CD4-positive, alpha-beta T cell treated with Interleukin-21 for 1 hour (primary cell): Measurements from ENCODE around the gene OR8J3.
"Not testable (repeated sequence)": the region's sequence is repeated elsewhere in the genome, so short reads cannot be mapped to it uniquely, and the experiment has no call there.

Experiments used
- DNase-seq: peaks from one replicate; pipeline ENCODE4 v3.0.0-alpha.2; 2020

OR8J3 gene, protein sequence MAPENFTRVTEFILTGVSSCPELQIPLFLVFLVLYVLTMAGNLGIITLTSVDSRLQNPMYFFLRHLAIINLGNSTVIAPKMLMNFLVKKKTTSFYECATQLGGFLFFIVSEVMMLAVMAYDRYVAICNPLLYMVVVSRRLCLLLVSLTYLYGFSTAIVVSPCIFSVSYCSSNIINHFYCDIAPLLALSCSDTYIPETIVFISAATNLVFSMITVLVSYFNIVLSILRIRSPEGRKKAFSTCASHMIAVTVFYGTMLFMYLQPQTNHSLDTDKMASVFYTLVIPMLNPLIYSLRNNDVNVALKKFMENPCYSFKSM

DNA sequence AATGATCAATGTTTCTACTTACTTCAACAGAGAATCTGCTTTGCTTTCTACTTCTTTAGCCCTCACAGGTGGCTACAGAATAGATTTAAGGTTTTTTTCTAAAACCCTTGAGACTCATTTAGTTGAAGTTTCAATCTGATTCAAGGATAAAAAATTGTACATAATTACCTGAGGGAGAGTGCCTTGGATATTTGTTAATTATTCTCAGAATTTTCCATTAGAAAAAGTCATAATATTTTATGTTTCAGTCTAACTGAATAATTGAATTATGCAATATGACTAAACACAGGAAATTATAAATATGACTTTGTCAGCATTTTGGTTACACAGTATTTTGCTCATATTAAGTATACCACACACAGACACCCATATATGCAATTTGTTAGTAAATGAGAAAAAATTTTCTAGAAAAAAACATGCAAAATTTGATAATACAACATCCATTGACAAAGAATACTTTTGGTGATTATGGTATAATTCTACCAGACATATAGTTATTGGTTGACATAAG is at the start of gene OR8J3:
Gene OR8J3, minus strand, starts transcription at position 51 of the 511 bp plus-strand sequence. CDS start 2,483 bp downstream, outside the sequence.
- no peak for DNase-seq

DNA sequence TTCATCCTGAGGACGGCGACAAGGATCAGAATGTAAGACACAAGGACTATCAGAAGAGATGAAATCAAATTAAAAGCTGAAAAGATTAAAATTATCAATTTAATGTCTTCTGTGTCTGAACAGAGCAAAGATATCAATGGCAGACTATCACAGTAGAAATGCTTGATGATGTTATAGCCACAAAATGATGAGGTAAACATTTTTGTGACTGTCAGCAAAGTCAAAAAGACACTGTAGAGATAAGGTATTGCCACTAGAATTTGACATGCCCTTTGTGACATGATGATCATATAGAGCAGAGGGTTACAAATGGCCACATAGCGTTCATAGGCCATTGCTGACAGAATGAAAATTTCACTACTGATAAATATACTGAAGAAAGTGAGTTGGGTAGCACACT is 48.6 kb upstream of the OR8J3 start:
- DNase-seq, result no peak

DNA sequence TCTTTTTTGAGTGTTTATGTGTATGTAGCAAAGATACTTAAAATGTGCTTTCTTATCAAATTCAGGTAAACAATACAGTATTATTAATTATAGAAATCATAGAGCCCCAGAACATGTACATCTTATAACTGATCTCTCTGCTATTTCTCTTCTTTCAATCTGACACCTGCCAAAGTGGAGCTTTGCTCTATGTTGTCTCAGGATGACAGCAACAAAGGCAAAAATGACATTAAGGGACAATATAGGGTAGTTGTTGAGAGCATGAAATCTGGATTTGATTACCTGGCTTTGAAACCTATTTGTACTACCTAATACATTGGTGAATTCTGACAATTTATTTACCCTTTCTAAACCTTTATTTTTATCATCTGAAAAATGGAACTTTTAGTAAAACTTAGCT is 43.5 kb upstream of the OR8J3 start:
- no peak for DNase-seq

DNA sequence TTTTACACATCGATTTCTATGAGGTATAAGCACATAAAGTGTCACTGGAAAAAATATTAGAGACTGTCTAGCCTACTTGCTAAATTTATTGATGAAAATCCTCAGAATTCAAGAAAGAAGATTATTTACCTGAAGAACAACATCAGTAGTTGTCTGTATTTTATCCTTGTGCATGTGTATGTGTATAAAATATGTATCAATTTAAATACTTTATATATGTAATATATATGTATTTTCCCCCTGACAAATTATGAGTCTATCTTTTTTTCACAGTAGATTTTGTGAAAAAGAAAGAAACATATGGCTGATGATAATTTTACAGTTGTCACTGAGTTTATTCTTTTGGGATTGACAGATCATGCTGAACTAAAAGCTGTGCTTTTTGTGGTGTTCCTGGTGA is 36.3 kb upstream of the OR8J3 start, which contains the start of gene OR5J2:
Gene OR5J2, plus strand, starts transcription at position 301 of the 400 bp plus-strand sequence. Its CDS starts 0 bp downstream, at position 301.
- no peak for DNase-seq

DNA sequence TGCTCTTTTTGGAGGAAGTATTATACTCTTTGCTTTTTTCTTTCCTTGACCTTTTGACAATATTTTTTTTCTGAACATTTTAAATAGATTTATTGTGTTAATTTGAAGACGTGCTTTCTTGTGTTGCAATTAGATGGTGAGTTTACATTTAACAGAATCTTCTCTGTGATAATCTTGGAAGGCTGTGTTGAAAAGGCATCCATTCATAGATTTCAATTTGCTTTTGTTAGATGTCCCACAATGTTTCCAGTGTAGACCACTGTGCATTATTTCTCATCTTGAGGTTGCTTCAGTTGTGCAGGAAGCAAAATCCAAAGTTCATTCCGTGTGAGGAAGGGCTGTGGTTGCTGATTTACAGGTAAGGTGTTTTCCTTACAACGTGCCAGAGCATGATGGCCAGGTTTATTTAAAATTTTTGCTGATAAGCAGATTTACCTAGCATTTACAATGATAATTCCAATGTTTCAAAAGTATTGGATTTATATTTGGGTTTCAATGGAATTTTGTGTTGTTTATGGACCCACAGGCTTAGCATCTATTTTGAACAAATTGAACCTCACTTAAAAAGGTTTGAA is 32.3 kb upstream of the OR8J3 start:
- no peak for DNase-seq

DNA sequence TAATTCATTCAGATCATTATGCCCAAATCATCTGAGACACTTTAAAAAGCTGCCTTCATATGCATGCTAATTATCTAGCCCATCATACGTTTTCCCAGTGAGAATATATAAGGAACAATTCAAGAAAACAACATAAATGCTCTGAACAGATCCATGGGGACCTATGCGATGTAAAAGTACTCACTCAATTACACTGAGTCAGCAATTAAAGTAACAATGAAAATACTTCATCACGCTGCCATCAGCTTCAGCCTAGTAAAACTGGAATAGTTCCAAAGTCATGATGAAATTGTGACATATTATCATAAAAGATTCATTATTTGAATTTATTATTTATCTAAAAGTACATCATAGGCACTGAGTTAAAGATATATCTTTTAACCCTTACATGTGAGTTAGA is 23.8 kb upstream of the OR8J3 start:
- no peak for DNase-seq

DNA sequence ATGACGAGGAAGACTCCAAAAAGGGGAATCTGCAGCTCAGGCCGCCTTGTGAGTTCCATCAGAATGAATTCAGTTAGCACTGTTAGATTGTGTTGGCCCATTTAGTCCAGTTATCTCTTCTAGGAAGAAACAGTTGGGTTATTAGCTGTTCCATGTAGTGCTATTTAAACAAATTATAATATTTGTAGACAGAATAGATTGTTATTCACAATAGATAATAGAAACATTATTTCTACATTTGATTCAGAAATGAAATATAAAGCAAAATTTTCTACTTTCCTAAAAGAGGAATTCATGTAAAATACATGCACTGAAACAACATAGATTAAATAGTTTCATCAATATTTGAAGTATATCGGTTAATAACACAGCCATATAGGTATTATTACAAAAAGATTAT is 20.2 kb upstream of the OR8J3 start, which contains the start of gene OR8K5:
Gene OR8K5, minus strand, starts transcription at position 101 of the 400 bp plus-strand sequence. Its CDS starts 0 bp downstream, at position 101.
- DNase-seq, result no peak

DNA sequence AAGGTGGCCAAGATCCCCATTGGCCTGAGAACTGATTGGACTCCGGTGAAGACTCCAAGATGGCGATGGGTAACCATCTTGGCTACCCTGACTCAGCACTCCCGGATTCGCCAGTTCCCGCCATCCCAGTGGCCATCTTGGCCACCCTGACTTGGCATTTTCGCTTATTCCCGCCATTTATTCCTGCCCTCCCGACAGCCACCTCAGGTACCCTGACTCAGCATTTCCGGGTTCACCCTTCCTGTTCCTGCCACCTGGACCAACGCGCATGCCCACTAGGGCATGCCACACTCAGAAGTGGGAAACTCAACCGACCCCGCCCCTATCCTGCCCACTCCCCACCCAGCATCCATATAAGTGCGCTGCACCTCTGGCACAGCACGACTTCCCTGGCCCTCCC is 12.3 kb upstream of the OR8J3 start:
- DNase-seq, result no peak

DNA sequence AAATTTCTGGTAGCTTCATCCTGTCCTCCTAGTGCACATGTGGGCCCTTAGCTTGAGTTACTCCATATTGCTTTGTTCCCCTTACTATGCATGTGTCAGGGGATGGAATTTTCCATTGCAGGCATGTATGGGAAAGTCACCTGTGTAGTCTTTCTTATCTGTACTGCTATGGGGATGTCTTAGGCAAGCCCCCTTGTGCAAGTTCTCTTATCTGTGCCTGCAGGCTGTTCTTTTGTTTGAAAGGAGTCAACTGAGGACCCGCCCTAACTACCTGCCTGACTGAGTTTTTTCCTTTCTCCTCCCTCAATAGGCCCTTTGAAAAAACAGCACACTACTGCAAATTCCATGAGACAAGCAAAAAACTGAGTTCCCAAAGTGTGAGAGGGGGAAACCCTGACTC is 11.4 kb upstream of the OR8J3 start:
- DNase-seq, result no peak

DNA sequence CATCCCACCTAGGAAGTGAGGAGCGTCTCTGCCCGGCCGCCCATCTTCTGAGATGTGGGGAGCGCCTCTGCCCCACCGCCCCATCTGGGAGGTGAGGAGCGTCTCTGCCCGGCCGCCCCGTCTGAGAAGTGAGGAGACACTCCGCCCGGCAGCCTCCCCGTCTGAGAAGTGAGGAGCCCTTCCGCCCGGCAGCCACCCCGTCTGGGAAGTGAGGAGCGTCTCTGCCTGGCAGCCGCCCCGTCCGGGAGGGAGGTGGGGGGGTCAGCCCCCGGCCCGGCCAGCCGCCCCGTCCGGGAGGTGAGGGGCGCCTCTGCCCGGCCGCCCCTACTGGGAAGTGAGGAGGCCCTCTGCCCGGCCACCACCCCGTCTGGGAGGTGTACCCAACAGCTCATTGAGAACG is 3.7 kb upstream of the OR8J3 start:
- DNase-seq, result not testable (repeated sequence)

DNA sequence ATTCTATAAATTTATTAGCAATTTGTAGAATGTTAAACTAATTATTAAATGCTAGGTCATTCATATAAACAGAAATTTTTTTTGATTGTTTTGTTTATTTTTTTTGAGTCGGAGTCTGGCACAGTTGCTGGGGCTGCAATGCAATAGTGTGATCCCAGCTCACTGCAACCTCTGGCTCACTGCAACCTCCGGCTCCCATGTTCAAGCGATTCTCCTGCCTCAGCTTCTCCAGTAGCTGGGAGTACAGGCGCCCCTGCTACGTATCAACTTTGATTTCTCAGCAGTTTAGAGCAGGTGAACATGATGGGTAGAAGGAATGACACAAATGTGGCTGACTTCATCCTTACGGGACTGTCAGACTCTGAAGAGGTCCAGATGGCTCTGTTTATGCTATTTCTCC is 17.9 kb downstream of the OR8J3 start, which contains the start of gene OR8H3:
Gene OR8H3, plus strand, starts transcription at position 301 of the 400 bp plus-strand sequence. Its CDS starts 0 bp downstream, at position 301.
- DNase-seq, result no peak

DNA sequence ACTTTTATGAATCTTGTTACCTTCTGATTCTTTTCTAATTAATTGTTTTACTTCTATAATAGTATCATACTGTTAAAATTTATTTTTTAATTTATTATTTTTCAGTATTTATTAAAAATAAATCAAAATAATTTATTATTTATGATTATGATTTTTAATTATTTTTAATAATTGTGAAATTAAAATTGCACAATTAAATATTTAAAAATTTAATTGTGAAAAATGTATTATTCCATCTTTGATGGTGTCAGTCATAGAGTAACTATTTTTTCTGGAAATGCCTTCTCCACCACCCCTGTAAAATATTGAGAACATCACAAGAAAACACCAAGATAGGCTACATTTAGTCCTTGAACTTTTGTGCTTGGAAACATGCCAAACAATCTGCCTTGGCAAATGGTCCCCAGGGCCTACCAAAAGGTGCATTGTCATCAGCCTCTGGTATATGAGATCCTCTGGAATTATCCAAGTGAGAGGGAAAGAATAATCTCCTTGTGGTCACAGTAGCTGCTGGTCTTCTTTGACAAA is 36.7 kb downstream of the OR8J3 start, which contains the start of gene OR8H2:
Gene OR8H2, plus strand, starts transcription at position 478 of the 528 bp plus-strand sequence. CDS start 1,356 bp downstream, outside the sequence.
- DNase-seq, result no peak

DNA sequence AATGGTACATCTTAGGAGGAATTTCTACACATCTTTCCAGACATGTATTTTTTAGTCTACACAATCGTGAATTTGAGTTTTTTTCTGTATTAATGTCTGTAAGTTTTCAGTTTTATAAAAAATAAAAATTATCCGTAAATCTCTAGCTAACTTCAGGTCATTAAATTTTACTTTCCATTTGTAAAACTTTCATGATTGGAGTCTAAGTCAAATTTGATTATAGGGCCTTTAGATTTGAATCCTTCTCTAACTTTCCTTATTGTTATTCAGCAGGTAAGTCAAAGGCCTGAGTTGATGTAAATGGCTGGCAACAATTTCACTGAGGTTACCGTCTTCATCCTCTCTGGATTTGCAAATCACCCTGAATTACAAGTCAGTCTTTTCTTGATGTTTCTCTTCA is 47.0 kb downstream of the OR8J3 start, which contains the start of gene OR8I2:
Gene OR8I2, plus strand, starts transcription at position 301 of the 400 bp plus-strand sequence. Its CDS starts 0 bp downstream, at position 301.
- DNase-seq, result no peak

DNA sequence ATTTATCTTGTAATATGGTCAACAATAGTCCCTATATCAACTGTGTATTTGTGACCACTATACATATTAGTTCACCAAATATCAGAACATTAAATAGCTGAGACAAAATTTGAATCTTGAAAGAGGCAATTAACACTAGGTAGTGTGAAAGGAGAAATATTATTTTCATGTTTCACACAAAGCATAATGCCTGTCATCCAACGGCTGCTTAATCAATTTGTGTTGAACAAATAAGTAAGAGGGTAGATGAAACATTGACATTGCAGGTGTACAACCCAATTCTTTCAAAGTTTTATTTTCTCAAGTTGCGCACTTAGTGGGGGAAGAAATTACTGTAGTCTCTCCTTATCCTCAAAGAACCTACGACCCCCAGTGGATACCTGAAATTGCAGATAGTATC is 50.3 kb downstream of the OR8J3 start:
- no peak for DNase-seq
